ENCODE measurements around the gene HSD17B8.

DNA sequence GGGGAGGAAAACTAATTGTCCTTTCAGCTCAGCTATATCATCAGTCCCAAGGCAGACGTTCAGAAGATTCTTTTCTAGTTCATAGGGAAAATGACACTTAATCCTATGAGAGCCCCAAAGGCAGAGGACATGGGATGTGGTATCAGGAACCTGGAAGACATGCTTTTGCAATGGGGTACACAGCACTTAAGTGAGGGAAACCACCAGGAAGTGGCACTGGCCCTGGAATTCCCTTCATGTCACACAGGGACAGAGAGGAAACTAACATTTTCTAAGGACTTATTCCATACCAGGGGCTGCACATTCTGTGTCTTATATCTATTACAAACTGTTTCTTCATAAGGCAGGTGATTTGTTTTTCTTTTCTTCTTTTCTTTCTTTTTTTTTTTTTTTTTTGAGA, 39.0 kb downstream of the HSD17B8 start:
- TF ChIP-seq, protein P1, sequence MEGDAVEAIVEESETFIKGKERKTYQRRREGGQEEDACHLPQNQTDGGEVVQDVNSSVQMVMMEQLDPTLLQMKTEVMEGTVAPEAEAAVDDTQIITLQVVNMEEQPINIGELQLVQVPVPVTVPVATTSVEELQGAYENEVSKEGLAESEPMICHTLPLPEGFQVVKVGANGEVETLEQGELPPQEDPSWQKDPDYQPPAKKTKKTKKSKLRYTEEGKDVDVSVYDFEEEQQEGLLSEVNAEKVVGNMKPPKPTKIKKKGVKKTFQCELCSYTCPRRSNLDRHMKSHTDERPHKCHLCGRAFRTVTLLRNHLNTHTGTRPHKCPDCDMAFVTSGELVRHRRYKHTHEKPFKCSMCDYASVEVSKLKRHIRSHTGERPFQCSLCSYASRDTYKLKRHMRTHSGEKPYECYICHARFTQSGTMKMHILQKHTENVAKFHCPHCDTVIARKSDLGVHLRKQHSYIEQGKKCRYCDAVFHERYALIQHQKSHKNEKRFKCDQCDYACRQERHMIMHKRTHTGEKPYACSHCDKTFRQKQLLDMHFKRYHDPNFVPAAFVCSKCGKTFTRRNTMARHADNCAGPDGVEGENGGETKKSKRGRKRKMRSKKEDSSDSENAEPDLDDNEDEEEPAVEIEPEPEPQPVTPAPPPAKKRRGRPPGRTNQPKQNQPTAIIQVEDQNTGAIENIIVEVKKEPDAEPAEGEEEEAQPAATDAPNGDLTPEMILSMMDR (IDR thresholded peaks at IDR 0.05; ENCODE audit: low read depth, low read length, poor library complexity, severe bottlenecking) = no peak
- no peak for TF ChIP-seq EZH2phosphoT487 (IDR thresholded peaks at IDR 0.05; ENCODE audit: borderline replicate concordance, low read length)

All from DOHH2 (cell line).